NCI-H774 (cell line): ENCODE data around the gene PDE6G.
"Not testable (repeated sequence)": the region's sequence is repeated elsewhere in the genome, so short reads cannot be mapped to it uniquely, and the experiment has no call there.

Experiments used
- DNase-seq: peaks from one replicate; lab custom pipeline; 2025; lab: John Stamatoyannopoulos, UW

The PDE6G gene

DNA sequence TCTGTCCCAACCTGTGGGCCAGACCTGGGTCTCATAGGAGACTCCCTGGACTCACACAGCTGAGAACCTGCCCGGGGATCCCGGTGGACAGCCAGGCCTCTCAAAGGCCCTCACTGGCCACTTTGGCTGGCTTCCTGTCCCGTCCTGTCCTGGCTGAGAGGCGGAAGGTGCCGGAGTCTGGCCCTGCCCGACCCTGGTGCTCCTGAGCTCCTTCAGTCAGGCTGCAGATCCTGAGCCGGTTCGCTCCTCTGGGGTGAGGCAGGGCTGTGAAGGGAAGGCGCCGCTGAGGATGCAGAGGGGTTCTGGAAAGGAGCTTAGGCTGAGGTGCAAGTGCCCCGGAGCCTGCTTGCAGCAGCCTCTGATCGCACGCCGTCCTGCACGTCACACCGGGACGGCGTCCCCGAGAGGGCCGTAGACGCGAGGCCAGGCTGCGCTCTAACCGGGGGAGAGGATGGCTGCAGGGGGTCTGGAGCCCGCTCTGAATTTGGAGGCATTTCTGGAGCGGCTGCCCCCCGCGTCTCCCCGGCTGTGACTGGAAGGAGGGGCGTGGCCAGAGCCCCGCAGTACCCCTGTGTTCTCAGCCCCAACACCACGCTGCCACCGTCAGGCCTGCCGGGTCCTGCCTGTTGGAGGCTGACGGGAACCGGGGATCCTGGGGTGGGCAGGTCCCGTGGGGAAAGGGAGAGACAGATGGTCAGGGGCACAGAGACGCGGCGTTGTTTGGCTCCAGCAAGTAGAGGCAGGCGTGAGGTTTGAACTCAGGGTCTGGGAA, 31.6 kb upstream of the PDE6G start:
- DNase-seq: no peak

DNA sequence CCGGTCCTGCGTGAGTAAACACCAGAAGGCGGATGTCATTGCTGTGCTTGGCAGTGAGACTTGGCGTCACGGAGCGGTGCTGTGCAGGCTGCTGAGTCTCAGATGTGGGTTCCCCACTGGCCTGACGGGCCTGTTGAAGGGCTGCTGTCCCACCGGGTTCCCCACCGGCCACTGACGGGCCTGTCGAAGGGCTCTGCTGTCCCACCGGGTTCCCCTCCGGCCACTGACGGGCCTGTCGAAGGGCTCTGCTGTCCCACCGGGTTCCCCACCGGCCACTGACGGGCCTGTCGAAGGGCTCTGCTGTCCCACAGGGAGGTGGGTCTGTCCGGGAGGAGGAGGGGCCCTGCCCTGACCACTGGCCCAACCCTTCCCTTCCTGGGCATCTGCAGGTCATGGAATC, 30.3 kb upstream of the PDE6G start:
- no peak for DNase-seq

DNA sequence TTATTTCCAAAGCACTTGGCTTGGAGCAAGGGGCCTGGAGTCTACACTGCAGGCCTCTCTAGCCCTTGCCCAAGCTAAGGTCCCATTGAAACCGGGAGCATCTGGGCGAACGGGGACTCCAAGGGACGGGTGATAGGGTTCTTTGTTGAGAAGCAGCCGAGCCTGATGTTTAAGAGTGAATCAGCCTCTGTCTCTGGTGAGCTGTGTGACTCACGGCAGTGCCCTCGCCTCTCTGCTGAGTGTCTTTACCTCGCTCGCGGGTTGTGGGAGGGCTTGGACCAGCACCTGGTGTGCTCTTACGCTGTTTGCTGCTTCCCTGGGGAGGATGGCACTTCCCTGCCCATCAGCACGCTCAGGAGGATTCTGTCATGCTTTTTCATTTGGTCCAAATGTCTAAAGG, 28.8 kb upstream of the PDE6G start:
- no peak for DNase-seq

DNA sequence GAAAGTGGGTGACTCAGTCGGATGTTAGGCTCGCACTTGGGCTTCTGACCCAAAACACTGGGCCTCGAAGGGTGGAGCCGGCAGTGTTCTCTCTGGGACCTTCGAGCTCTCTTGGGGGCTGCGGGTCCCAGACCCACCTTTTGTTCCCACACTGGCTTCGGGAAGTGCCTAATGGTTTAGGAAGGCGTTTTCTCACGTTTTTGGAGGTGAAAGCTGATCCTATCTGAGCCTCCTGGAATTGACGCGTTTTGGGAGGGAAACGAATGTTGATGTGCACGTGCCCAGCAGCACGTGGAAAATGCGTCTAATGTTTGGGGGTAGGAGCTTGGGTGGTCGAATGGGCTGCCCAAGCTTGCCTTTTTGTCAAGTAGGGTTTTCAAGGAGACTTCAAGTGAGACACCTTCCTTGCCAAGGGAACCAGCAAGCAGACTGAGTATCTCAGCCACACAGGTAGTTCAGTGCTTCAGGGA, 28.1 kb upstream of the PDE6G start:
- DNase-seq: no peak

DNA sequence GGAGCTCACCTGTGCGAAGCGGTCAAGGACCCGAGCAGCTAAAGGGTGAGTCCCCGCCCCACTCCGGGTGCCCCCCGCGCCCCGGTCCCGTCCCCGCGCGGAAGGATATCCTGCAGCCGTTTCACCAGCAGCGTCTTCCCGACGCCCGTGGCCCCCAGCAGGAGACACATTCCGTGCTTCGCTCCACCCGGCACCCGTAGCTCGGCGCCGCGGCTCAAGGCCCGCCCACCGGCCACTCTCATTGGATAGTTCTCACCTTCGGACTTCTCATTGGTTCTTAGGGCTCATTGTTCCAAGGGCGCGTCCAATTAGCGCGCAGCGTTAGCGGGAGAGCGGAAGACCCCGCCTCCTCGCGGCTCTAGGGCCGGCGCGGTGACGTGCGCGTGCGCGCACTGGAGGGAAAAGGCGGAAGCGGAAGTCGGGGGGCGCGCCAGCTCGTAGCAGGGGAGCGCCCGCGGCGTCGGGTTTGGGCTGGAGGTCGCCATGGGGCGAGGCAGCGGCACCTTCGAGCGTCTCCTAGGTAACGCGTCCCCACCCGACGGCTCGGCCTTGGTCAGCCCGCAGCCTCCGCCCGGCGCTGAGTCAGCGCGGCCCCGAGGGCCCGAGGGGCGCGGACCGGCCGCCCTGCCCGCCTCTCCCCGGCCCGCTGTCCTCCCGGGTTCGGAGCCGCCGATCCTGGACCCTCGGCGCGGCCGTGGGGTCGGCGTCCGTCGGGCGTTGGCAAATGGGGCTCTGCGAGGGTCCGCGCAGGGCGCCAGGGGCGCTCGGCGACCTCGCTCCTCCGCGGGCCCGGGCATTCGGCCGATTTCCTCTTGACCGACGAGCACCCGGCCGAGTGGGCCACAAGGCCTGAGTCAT, 27.5 kb upstream of the PDE6G start, which contains the start of the genes ARL16 and HGS:
TSS of gene ARL16 (minus strand) at position 214 of the 858 bp plus-strand sequence. CDS start at position 170, 44 bp downstream.
TSS of gene HGS (plus strand) at position 428 of the 858 bp plus-strand sequence. CDS start at position 484, 56 bp downstream.
- peak; percentile 100 for DNase-seq

DNA sequence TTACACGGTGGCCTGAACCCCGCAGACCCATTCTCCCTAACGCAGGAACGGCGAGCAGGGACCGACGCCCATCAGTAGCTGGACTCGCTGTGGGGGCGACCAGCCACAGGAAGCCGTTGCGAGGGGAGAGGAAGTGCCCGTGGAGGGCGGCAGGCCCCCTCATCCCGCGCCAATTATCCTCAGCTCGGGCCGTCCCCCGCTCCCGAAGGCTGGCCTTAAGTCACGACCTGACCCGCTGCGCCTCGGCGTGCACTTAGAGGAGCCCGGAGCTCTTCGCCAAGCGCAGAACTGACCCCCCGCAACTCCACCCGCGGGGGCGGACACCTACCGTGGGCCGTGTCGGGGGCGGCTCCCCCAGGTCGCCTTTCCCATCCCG, 26.9 kb upstream of the PDE6G start:
- no peak for DNase-seq

DNA sequence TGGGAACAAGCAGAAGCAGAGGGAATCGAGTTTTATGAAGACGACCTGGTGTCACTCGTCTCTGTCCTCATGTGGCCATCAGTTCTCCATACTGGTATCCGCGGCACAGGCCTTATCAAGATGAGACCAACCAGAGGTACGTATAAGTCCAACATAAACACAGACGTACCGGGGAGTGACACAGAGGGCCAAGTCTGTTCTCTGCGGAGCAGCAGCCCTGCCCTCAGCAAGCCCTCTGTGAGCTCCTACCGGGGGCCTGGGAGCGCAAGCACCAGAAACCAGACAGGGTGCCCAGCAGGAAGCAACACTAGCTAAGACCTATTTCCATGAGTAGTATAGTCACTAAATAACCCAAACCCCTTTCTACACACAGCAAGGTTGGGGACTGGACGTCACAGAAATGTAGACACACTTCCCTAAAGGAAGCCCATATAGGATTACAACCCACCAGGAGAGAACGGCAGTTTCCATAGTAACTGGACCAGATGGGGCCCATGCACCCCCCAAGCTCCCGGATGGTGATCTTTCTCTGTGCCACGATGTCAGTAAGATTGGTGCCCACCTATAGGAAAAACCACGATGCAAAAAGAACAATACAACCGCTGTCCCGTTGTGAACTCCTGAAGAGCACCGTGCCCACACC, 26.3 kb upstream of the PDE6G start:
- DNase-seq: no peak

DNA sequence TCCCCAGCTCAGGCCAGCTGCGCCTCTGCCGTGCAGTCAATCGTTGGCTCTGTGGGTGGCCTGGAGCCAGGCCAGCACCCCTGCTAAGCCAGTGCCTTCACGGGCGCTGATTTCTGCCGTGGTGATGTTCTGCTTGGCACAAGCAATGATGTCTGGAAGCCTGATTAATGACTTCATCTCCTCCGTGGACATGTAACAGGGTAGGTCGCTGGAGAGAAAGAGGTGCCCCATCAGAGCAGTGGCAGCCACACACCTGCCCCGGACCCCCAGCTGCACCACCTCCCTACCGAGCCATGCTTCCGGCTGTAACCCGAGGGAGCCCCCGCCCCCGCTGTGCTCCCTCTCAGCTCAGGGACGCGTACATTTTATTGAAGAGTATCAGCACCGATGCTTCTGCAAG, 25.3 kb upstream of the PDE6G start:
- no peak for DNase-seq

DNA sequence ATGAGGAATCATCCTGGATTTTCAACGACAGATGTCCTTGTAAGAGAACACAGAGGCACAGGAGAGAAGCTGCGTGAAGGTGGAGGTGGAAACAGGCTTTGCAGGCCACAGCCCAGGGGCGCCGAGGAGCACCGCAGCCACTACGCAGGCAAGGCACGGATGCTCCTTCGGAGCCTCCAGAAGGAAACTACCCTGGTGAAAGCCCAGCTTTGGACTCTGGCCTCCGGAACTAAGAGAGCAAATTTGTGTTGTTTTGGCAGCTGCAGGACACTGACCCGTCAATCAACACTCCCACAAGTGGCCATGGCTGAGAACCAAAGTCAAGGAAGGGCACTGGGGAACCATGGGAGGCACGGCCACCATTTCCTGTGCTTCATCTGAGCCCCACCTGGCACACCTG, 23.8 kb upstream of the PDE6G start:
- DNase-seq: no peak

DNA sequence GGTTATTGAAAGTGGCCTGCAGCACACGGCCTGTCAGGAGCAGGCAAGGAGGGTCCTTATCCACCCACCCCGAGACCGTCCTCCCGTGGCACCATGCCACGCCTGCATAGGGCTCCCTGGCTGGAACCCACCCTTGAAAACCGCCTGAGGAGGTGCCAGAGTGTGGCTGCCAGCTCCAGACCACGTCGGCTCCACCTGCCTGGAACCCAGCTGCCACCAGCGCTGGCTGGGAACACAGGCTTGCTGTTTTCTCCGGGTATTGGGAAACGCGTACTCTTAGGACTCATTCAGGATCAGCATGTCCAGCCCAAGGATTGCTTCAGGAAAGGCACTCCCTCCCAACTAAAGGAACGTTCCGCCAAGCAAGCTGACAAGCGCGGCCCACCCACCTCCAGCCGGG, 20.6 kb upstream of the PDE6G start:
- DNase-seq: no peak

DNA sequence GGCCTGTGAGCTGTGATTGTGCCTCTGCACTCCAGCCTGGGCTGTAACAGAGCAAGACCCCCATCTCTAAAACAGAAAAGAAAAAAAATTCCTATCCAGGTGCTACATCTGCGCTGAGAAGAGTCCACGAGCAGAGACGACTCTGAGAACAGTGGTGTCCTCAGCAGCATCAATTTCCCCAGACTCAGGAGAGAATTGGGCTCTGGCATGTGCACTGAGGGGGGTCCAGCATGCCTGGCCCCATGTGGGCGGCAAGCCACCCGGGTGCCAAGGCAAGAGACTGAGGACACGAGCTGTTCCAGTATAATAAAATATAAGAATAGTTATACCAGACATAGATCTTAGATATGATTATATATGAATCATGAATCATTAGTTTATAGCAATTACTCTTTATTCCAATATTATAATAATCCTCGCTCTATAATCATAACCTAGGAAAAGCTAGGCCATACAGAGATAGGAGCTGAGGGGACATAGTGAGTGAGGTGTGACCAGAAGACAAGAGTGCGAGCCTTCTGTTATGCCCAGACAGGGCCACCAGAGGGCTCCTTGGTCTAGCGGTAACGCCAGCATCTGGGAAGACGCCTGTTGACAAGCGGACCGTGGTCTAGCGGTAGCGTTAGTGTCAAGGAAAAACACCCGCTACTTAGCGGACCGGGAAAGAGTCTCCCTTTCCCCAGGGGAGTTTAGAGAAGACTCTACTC, 19.3 kb upstream of the PDE6G start:
- DNase-seq: not testable (repeated sequence)

DNA sequence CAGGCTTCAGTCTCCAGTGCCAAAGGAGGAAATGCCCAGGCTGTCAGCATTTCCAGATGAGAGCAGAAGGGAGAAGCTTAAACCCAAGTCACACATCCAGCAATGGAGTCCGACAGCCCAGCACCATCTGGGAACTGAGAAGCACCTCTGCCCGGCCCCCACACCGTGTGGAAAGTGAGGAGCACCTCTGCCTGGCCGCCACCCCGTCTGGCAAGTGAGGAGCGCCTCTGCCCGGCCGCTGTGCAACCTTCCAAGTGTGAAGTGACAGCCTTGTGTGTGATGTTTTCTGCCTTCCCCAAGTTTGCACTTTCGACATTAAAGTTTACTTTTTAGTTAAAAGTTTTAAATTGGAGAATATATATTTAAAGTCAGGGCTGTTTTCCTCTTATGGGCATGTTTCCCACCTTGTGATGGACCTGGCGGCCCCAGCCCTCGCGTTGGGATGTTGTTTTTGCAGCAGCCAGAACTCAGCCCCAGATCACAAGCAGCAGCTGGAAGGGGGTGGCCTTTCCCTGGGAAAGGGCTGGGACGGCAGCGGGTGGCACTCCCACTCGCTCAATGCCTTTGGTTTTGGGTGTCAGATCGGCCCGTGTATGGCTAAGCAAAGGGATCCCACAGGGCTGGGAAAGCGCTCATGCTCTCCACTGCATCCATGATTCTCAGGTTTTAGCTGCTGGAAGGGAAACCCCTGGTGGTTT, 17.4 kb upstream of the PDE6G start:
- no peak for DNase-seq

DNA sequence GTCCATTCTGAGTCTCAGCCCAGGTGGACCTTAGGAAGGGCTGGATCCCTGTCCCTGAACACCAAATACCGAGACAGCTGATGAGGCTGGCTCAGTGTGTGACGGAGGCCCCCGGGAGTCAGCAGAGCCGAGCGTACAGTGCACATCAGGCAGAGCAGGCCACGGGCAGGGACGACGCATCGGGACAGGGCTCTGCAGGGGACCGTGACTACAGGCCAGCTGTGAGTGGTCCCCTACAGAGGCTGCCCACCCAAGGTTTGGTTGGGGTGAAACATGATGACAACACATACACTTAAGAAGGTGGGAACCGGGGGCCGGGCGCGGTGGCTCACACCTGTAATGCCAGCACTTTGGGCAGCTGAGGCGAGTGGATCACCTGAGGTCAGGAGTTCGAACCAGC, 16.6 kb upstream of the PDE6G start:
- no peak for DNase-seq

DNA sequence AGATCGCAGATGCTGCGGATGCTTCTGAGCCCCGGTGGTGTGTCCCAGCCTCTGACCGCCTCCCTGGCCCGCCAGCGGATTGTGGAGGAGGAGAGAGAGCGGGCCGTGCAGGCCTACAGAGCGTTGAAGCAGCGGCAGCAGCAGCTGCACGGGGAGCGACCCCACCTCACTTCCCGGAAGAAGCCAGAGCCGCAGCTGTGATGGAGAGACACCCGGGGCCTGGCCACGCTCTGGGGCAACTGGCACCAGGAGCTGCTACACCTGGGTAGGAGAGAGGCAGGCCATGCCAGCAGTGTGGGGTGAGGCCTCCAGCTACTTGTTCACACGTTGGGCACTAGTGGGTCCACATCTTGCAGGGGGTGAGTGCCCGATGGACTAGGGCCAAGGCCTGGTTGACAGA, 16.2 kb upstream of the PDE6G start:
- no peak for DNase-seq

DNA sequence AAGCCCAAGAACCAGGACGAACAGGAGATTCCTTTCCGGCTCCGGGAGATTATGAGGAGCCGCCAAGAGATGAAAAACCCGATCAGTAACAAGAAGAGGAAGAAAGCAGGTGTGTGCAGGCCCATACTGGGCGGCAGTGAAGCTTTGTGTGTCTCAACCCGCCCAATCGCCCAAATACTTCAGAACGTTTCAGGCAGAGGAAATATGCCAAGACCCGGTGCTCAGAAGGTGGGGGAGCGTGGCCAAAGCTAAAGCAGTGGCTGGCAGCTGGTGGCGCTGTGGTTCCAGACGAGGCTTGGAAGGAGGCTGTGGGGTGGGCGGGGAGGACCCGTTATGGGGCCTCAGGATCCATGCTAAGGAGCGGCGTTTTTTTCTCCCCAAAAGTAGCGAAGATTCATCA, 11.4 kb upstream of the PDE6G start:
- no peak for DNase-seq

DNA sequence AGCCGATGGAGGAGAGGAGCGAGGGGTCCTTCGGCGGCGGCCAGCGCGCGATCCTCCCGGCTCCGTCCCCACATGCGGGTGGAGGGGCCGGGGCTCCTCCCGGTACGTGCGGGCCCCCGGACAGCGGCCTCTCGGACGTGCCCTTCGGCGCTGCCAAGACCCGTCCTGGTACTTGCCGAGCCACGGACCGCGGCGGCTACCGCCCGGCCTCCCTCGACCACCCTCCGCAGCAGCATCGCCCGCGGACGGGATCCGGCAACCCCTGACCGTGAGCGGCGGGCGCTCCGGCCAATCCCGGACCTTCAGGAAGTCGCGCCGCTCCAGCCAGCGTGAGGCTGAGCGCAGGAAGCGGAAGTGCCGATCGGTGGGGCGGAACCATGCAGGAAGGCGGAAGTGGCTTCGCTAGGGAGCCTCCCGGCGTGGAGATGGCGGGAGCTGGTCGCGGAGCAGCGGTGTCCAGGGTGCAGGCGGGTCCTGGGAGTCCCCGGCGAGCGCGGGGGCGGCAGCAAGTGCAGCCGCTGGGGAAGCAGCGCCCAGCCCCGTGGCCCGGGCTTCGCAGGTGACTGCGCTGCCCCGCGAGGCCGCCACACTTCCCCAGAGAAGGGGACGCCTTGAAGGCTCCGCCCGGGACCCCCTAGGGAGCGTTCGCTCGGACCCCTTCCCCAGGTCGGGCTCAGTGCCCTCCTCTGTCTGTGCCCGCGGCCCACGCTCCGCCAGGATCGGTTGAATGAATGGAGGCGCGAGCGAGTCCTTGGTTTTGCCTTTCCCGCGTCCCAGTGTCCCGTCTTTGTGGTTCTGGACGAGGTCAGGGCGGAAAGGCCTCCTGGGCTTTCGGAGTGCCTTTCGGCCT, 10.2 kb upstream of the PDE6G start, which contains the start of the genes CCDC137 and OXLD1:
TSS of gene CCDC137 (plus strand) at position 396 of the 850 bp plus-strand sequence. CDS start at position 426, 30 bp downstream.
TSS of gene OXLD1 (minus strand) at position 264 of the 850 bp plus-strand sequence. CDS start at position 236, 28 bp downstream.
- peak; percentile 99 for DNase-seq

DNA sequence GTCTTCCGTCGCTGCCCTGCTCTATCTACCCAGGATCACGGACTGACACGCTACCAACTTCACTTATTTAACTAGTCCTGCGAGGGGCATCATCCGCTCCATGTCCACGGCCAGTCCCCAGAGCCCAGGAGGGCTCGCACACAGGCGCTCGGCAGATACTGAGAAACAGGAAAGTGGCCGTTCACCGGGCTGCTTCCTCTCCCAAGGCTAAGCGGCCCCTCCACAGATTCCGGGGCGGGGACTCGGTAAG, 9.7 kb upstream of the PDE6G start:
- DNase-seq: no peak

DNA sequence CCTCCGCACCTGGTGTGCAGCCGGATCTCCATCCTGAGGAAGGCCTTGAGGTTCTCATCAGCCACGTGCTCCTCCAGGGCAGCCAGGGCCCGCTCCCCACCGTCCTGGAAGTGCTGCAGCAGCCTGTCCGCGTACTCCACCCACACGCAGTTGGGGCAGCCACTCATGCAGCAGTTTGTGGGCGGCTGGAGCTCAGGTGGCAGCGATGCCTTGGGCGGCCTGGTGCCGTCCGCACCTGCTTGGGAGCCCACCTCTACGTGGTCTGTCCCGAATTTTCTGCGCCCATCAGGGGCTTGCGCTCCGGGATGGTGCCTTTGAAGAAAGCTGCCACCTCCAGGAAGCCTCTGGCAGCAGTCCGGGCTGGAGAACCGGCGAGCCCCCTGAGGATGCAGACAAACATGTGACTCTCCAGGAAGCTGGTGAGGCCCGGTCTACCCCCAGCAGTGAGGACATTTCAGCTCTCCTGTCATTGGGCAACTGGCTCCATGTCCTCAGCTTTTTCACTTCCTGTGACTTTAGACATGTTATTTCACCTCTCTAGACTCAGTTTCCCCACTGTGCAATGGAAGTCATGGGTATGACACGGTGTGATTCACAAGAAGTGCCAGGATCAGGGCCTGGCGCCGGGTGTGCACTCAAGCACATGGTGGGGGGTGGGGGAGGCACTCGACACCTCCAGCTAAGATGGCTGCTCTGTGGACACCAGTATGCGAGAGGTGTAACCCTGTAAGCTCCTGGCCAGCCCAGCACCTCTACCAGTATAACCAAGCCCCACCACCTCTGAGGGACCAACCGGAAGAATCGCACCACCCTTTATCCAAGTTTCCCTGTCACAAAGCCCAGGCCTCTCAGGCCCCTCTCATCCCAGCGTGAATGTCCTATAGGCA, 9.1 kb upstream of the PDE6G start:
- DNase-seq: no peak

DNA sequence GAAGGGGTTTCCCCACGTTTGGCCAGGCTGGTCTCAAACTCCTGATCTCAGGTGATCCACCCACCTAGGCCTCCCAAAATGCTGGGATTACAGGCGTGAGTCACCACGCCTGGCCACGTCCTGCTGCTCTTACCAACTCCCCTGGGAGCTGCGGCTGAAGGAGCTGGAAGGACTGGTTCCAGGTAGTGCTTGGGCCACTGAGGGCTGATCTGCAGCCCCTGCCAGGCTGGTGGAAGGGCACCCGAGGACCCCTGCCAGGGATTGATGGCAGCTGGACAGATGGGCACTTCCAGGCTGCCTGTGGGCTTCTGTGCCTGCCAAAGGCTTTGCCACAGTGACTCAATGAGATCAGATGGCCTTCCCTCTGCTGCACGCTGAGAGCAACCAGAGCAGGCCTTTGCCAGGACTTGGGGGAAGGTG, 7.7 kb upstream of the PDE6G start:
- no peak for DNase-seq
